NCI-H1436 (cell line): ENCODE measurements around the gene KDELR3.

ENCODE experiments used
- DNase-seq: peaks from one replicate; lab custom pipeline; 2025; lab: John Stamatoyannopoulos, UW

Gene KDELR3

GRCh38 chr22:38523029-38523428, 55.1 kb downstream of the KDELR3 start:
- DNase-seq: no peak

- no peak for DNase-seq
Observed at GRCh38 chr22:38523479-38523878, 55.6 kb downstream of the KDELR3 start.

GRCh38 chr22:38524429-38524828, 56.5 kb downstream of the KDELR3 start:
- DNase-seq: no peak

- DNase-seq: peak; percentile 15
Observed at GRCh38 chr22:38531251-38531938, 63.5 kb downstream of the KDELR3 start.
